Testis (tissue), 5 donors: ENCODE results near the gene HOXD12. TPM values are rescaled to one million over a fixed set of nuclear protein-coding genes. Genes with fewer than 3 reads are reported as not detected.

Source experiments
- DNase-seq: peaks from one replicate; pipeline ENCODE4 v3.0.0-alpha.2; 2019
- H3K27ac ChIP-seq, 2 donors: fragments of 200-600 bp; sonication (generic); one replicate each; pipeline ENCODE4 v1.5.1; 2019
- H3K27me3 ChIP-seq: fragments of 200-600 bp; sonication (generic); one replicate; pipeline ENCODE4 v1.5.1; 2019
- H3K36me3 ChIP-seq: fragments of 200-600 bp; sonication (generic); one replicate; pipeline ENCODE4 v1.5.1; 2017; ENCODE audit warnings: low read depth; ENCODE audit errors: missing control alignments
- H3K4me1 ChIP-seq: fragments of 200-600 bp; sonication (generic); one replicate; pipeline ENCODE4 v1.5.1; 2019
- H3K4me3 ChIP-seq, 2 donors: fragments of 200-600 bp; sonication (generic); one replicate each; pipeline ENCODE4 v1.5.1; 2017 to 2019
- H3K9me3 ChIP-seq: fragments of 200-600 bp; sonication (generic); one replicate; pipeline ENCODE4 v1.5.1; 2017
- CTCF ChIP-seq, 3 experiments: fragments of 450-650 bp in 2 of 3; fragments of 200-600 bp in 1 of 3; sonication (generic) in 1 of 3; IDR thresholded peaks; one replicate each; pipeline ENCODE4 v1.5.1; 2016 to 2019; ENCODE audit warnings: antibody characterized with exemption in 3 of 3, mild to moderate bottlenecking in 2 of 3, moderate library complexity in 1 of 3
- POLR2A ChIP-seq: fragments of 450-650 bp; IDR thresholded peaks from one replicate; pipeline ENCODE4 v1.6.1; 2017; ENCODE audit warnings: antibody characterized with exemption, mild to moderate bottlenecking, moderate library complexity
- WGBS, 2 donors: methylation state at CpG; one replicate each; pipeline ENCODE4 v1.1.5; 2018; 5-methylcytosine and 5-hydroxymethylcytosine counted together
- intact Hi-C: fragments of 100-400 bp; cut with DNase I; formaldehyde crosslinking; loops from one replicate; pipeline ENCODE4 v1.15.1; 2023; ENCODE audit warnings: low total_unique reads
- long read RNA-seq, 2 donors: transcript quantifications; one replicate each; lab custom pipeline, GENCODE V29; 2026
- polyA plus RNA-seq: library from polyadenylated mRNA; stranded (reverse); fragments of 350-450 nt; fragmentation: Illumina TruSeq; extraction: RNeasy Lipid Tissue Mini Kit (QIAGEN cat#74804); gene quantifications from one replicate; pipeline ENCODE4 v1.2.3, GENCODE V29; 2014; ENCODE audit warnings: low read depth, low replicate concordance; ENCODE audit not compliant: insufficient read depth
- total RNA-seq, 2 donors: library from RNA; depleted of rRNA; stranded (reverse); fragments of >200 nt; gene quantifications; one replicate each; pipeline ENCODE4 v1.2.3, GENCODE V29; 2016

The HOXD12 gene
- not detected for total RNA-seq
- polyA plus RNA-seq, result not detected
- long read RNA-seq, donor 1, result 0 reads
- long read RNA-seq, donor 2, result 0 reads

- Histone ChIP-seq H3K36me3 (no peaks in the 10 kb centered on the region), H3K9me3 (no peaks in the 10 kb centered on the region), H3K4me1 (peaks cover 13% of the 10 kb centered on the region), H3K27me3 (peaks cover 11% of the 10 kb centered on the region), H3K4me3 (no peak within 1 kb of the TSS), H3K27ac (no peak within 1 kb of the TSS)
- intact Hi-C loops, result no loop called here
- 6% methylated on average over 17 to 61 of the region's 70 CpGs for WGBS, 2 donors
- TF ChIP-seq POLR2A, result no peak
- no peak for TF ChIP-seq CTCF (IDR thresholded peaks at IDR 0.05)
- DNase-seq, result no peak
Measured at GRCh38 chr2:176099728-176100546, at the start of gene HOXD12. Gene HOXD12 (plus strand): TSS chr2:176099795. CDS start chr2:176099802, 7 bp downstream.

GRCh38 chr2:176056406-176056805, 43.2 kb upstream of the HOXD12 start:
- no peak overlapping the region for H3K27ac ChIP-seq
- intact Hi-C loops, result no loop called here
- H3K9me3 ChIP-seq, result no peaks in the 10 kb centered on the region
- no peaks in the 10 kb centered on the region for H3K36me3 ChIP-seq
- H3K4me3 ChIP-seq, result no peak overlapping the region
- DNase-seq, result no peak
- TF ChIP-seq CTCF (IDR thresholded peaks at IDR 0.05), result no peak
- TF ChIP-seq POLR2A, result no peak
- 42 to 56% methylated on average over 1 of the region's 1 CpG for WGBS, 2 donors
- H3K27me3 ChIP-seq, result no peaks in the 10 kb centered on the region
- no peaks in the 10 kb centered on the region for H3K4me1 ChIP-seq

- Histone ChIP-seq H3K27ac (no peak overlapping the region), H3K4me1 (peaks cover 17% of the 10 kb centered on the region), H3K27me3 (no peaks in the 10 kb centered on the region), H3K4me3 (no peak overlapping the region), H3K9me3 (no peaks in the 10 kb centered on the region), H3K36me3 (no peaks in the 10 kb centered on the region)
- intact Hi-C loops, result no loop called here
- WGBS, 2 donors, result 71 to 74% methylated on average over 2 of the region's 2 CpGs
- no peak for DNase-seq
- no peak for TF ChIP-seq POLR2A
- TF ChIP-seq CTCF (IDR thresholded peaks at IDR 0.05), result no peak
Measured at GRCh38 chr2:176063958-176064357, 35.6 kb upstream of the HOXD12 start.

- no peak overlapping the region for H3K27ac ChIP-seq
- DNase-seq, result no peak
- H3K4me1 ChIP-seq, result peaks cover 17% of the 10 kb centered on the region
- H3K36me3 ChIP-seq, result no peaks in the 10 kb centered on the region
- H3K4me3 ChIP-seq, result peak overlapping the region; percentile 9 to 27
- no peaks in the 10 kb centered on the region for H3K9me3 ChIP-seq
- no peaks in the 10 kb centered on the region for H3K27me3 ChIP-seq
- 4 to 11% methylated on average over 21 to 54 of the region's 56 CpGs for WGBS, 2 donors
- no peak for TF ChIP-seq CTCF (IDR thresholded peaks at IDR 0.05)
- no peak for TF ChIP-seq POLR2A
- intact Hi-C loops, result no loop called here
Measured at GRCh38 chr2:176066645-176067588, 32.7 kb upstream of the HOXD12 start.
